HG03457 (cell line): Measurements from ENCODE around the gene RAB3IL1.

Experiments
- ATAC-seq: cut with Tn5 transposase; IDR thresholded peaks from one replicate; pipeline ENCODE4 v1.9.1; 2021; ENCODE audit warnings: moderate number of reproducible peaks; ENCODE audit not compliant: unreplicated experiment

Gene RAB3IL1

GRCh38 chr11:61848631-61849030, 68.7 kb downstream of the RAB3IL1 start:
- ATAC-seq, result no peak

- ATAC-seq, result no peak
Measured at GRCh38 chr11:61847914-61848581, 69.3 kb downstream of the RAB3IL1 start.
